ENCODE data around the gene CLASRP.
A peak's percentile ranks its signal among the peaks of the same experiment; 100 is the strongest.

CLASRP gene

DNA sequence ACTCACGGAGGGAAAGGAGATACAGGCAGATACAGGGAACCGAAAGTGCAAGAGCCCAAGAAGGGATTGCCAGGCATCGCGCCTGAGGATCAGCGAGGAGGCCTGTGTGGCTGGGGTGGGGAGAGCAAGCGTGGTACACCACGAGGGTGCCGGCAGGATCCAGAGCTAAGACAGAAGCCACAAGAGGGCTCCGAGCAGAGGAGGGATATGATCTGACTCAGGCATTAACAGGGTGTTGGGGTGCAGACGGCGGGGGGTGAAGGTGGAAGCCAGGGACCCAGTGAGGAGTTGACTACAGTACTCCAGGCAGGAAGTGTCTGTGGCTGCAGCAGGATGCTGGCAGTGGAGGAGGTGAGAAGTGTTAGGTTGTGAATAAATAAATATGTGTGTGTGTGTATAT lies 48.7 kb downstream of the CLASRP start:
- no peak for DNase-seq

DNA sequence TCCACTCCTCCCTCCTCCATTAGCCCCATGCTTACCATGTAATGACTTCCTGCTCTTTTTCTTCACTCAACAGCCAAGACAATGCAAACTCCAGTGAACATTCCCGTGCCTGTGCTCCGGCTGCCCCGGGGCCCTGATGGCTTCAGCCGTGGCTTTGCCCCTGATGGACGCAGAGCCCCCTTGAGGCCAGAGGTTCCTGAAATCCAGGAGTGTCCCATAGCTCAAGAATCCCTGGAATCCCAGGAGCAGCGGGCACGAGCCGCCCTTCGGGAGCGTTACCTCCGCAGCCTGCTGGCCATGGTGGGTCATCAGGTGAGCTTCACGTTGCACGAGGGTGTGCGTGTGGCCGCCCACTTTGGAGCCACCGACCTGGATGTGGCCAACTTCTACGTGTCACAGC lies 51.2 kb downstream of the CLASRP start:
- no peak for DNase-seq

DNA sequence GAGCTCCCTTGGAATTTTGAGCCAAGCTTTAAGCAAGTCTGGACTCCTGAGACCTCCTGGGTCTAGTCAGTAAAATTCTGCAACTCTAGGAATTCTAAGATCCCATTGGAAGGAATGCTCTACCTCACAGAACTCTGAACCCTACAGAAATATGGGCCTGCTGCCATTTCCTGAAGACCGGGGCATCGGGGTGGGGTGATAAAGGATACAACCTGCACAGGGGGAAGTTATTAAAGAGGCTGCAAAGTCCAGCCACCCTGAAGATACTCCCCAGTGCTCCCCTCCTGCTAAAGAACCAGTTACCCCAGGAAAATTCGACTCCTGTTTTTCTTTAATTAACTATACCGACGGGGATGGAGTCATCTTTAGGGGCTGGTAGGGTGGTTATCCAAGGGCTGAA lies 51.8 kb downstream of the CLASRP start:
- no peak for DNase-seq

DNA sequence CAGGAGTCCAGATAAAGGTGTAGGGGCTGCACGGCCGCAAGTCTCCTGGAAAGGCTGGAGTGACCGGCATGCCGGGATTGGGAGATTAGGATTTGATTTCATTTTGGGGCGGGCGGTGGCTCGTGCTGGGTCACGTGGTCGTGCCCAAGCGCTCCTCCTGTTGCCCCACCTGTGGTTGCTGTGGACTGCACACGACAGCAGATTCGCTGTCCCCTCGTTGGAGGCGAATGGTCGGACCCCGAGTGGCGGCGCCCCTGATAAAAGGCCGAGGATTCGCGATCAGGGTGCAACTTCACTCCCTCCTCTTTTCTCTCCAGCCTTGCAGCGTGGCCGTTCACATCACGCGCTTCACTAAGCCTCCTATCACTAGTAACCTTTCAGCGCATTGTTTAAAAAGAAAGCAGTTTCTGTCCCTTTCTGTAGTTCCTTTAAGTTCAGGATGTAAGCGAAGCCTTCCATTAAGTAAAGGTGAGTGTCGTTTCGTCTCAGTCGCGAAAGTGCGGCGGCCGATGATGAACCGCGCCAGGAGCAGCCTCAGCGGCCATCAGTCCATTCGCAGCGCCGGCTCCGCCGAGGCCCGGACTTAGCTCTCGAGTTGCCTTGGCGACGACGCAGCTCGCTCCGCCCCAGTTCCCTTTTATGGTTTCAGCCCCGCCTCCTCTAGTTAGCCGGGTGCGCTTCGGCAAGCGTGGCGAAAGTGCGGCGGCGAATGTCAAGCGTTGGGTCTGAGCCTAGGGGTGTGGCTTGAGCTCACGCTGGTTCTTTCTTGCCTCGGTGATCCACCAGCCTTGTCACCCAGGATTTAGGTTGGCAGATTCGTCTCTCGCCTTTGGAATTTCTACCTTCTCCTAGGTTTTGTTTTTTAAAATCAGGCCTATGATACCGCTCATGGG lies 52.4 kb downstream of the CLASRP start:
- DNase-seq = peak; percentile 97

DNA sequence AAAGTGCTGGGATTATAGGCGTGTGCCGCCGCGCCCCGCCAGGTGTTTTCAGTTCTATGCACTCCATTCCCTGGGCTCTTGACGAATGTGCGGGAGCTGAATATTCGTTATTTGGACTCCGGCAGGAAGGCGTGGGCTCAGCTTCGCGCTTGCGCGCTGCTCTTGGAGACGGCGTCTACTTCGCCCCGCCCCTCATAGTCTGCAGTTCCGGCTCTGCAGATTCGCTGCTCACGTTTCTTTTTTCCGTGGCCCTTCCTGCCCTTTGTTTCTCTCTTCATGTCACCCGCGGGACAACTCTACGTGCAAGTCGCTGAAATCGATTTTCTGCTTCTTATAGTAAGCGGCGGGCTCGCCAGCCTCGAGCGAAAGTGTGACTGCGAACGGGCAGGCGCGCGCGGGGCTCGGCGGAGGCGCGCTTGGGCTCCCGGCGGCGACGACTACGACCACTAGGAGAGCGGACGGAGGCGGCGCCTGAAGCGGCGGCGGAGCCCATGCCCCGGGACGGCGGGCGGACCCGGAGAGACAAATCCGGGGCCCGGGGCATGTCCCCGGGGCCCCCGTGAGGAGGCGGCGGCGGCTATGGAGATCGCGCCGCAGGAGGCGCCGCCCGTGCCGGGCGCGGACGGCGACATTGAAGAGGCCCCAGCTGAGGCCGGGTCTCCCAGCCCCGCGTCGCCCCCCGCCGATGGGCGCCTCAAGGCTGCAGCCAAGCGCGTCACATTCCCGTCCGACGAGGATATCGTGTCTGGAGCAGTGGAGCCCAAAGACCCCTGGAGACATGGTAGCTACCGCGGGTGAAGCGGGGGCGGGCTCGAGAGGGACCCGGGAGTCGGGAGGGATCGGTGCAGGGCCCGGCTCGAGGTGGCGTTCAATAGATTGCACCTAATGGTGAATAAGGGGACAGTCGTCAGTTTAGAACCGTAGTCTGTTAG lies 54.2 kb downstream of the CLASRP start, which contains the start of gene PPP1R37:
TSS of gene PPP1R37 (plus strand) at position 433 of the 932 bp plus-strand sequence. CDS start at position 580, 147 bp downstream.
- peak; percentile 75 for DNase-seq

DNA sequence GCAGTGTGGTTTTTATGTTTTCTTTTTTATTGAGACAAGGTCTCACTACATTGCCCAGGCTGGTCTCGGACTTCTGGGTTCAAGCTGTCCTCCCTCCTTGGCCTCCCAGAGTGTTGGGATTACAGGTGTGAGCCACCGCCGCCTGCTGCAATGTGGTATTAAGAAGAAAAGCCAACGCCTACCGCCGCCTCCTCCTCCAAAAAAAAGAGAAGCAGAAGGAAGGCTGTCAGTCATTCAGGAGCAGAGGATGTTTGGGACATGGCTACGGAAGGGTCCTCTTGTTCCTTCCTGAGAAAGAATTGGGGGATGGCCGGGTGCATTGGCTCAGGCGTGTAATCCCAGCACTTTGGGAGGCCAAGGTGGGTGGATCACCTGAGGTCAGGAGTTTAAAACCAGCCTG lies 55.3 kb downstream of the CLASRP start:
- no peak for DNase-seq

DNA sequence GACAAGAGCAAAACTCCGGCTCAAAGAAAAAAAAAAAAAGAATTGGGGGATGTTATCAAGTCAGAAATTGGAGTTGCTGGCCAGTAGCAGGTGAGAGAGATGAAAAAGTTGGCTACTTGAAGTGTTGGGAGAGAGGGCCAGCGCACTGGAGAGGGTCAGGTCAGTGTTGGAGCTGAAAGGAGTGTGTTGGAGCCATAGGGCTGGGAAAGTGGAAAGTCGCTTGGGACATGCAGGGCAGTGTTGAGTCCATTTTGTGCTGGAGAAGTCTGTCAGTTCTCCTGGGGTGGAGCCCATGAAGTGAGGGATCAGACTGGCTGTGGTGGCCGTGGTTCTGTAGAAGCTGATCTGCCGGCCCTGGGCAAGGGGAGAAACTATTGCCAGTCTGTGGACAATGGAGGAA lies 55.9 kb downstream of the CLASRP start:
- no peak for DNase-seq

DNA sequence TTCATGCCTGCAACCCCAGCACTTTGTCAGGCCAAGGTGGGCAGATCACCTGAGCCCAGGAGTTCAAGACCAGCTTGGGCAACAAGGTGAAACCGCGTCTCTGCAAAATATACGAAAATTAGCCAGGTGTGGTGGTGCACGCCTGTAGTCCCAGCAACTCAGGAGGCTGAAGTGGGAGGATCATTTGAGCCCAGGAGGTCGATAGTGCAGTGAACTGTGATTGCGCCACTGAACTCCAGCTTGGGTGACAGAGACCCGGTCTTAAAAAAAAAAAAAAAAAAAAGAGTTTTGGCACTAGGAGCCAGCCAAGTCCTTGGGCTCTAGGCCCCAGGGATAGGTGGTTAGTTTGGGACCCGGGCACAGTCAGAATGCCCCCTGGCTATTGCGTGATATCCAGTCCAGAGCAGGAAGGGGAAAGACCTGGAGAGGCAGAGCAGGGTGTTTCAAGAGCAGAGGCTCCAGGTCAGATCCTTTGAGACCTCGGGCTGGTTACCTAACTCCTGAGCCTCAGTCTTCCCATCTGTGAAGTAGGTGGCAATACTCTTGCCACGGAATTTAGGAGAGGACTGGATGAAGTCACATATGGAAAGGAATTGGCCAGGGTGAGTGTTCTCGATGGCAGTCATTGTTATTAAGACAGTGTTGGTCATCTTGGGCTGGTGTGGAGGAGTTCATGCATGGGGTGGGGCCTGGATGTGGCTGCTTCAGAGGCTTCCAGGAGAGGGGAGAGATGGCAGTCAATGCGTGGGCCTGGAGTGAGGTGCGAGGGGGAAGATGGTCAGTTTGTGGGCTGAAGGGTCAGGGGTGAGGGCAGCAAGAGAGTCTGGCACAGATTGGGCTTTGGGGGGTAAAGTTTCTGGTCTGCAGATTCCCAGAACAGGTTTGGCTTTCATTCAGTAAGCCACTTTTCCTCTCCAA lies 56.9 kb downstream of the CLASRP start:
- DNase-seq = no peak

DNA sequence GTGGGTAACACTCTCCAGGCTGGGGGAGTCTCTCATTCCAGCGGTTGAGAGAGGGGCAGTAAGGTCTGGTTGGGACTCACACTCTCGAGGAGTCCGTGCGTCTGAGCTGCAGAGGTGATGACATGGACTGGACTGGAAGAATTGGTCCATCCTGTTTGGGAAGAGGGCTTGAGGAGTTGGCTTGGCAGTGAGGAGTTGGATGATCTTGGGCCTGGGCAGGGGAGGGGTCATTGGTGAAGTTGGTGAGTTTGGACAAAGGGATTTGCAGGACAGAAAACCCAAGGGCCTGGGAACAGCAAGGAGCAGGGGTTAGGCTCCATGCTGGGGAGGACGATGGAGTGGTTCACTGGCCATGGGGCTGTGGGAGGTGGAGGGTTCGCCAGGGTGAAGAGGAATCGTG lies 57.9 kb downstream of the CLASRP start:
- no peak for DNase-seq

DNA sequence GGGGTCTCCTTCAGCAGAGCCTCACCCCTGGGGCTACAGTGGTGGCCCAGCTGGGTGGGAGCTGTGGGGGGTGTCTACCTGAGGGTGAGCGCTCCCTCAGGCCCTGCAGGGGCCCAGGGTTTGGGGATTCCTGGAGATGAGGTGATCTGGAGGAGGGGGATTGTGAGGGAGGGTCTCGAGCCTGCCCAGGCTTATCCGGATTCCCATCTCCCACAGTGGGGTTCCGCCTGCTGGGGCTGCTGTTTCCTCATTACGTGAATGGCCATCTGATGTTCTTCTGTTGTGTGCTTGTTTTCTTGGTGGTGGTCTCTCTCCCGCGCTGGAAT lies 58.6 kb downstream of the CLASRP start:
- no peak for DNase-seq

DNA sequence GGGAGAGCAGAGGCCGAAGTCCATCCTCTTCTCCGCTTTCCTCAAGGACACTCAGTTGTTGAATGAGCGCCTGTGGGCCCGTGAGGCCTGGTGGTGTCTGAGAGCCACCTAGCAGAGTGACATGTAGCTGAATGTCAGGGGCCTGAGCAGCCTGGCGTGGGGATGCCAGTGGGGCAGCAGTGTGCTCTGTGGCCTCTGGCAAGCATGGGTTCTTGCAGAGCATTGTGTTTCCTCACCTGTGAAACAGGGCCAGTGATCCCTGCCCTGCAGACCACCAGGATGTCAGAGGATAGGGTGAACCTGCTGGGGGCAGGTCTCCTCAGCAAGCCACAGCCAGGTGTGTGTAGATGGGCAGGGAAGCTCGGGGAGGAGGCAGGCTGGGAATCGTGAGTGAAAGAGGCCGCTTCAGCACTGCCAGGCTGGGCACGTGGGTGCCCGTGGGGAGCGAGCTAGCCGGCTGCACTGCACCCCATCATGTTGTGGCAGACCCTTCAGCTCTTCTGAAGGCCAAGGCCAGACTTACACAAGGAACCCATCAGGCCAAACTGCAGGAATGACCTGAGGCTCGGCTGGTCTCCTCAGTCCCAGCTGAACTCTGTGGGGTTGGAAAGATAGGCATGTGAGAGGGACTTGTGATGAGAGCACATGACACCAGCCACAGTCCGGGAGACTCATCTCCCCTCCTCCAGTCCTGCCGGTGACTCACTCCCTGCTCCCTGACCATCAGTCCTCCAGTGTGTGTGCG lies 59.1 kb downstream of the CLASRP start:
- DNase-seq = peak; percentile 51

DNA sequence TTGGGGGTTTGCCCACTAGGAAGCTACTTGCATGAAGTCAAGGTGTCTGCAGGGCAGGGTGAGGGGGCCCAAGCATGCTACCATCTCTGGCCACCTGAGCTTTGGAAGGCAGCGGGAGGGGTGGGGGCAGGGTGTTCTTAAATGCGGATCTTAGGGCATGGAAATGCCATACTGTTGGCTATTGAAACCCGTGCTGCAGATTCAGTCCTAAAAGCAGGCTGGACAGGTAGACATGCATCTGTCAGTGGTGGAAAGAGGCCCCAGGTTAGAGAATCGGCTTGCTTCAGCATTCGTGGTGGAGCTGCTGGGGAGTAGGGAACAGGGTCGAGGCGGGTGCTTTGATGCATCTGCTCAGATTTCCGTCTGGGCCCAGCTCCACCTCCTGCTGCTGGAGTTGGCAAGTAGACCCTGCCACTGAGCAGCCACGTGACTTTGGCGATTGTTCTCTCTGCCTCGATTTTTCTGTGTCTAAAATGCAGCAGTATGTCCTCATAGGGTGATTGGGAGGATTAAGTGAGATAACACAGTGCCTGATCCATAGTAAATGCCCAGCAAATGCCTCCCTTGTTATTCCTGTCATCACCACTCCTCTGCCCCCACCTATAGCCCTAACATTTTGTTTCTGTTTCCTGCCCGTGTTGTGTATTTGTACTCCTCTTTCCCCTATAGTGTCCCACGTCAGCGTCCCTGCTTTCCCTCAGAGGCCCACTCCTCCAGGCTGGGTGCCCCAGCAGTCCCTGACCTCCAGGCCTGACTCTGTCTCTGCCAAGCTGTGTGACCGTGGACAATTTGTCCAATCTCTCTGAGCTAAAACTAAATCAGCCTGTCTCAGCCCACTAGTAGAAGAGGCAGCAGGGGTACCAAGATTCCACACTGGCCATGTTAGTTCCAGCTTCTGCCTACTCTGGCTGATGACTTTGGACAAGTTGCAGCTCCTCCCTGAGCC lies 59.9 kb downstream of the CLASRP start:
- no peak for DNase-seq

DNA sequence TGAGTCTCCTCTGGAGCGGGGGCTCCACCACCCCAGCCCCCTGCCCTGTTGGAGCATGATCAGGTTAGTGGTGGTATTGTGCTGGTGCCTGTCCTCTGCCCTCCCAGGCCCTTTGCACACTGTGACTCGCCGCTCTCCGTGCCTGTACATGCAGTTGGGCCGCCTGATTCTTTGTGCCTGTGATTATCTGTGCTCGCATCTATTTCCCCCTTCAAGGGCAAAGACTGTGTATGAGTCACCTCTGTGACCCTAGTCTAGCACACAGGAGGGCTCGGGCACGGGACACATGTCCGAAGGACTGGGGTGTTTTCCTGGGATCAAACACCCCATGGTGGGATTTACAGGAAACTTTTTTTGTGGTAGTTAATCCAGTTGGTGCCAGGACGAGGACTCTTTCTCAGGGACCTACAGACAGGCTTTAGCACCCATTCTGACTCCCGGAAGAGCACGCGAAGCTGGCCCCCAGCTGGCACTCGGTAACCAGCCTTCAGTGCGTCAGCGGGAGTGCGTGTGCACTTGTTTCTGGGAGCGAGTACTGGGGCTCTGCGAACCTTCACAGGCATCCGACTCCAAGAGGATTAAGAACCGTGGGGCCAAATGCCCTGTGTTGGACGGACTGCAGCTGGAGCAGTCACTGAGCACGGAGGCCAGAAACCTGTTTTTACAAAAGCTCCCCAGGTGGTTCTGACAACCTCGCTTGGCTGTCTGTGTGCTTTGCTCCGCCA lies 60.8 kb downstream of the CLASRP start:
- DNase-seq = no peak

DNA sequence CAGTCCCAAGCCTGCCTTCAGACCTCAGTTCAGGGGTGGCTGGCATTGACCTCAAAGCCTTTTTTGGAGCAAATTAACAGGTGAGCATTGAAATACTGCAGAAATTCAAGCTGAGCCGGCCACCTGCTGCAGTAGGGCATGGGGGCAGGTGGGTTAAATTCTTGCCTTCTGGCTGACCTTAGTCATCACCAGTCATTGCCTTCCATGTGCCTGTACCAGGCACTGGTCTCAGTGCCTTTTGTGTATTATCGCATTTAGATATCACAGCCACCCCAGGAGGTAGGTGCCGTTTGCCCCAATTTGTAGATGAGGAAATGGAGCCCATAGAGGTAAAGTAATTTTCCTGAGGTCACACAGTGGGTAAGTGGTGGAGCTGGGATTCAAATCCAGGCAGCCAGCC lies 61.4 kb downstream of the CLASRP start:
- no peak for DNase-seq

DNA sequence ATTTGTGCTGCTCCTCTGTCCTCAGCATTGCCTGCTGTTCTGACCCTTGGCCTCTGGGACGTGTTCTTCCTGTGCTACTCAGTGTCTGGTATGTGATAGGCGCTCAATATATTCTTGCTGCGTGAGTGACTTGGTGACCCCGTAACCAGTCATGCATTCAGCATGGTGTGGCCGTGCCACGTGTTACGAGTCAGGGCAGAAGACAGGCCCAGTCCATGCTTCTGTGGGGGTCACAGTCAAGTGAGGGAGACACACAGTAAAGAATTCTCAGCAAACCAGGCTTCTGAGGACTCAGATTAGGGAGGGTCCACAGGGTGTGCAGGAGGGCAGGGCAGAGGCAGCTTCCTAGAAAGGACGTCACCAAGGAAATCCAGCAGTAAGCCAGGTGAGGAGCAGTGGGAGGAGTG lies 62.0 kb downstream of the CLASRP start:
- DNase-seq = no peak

DNA sequence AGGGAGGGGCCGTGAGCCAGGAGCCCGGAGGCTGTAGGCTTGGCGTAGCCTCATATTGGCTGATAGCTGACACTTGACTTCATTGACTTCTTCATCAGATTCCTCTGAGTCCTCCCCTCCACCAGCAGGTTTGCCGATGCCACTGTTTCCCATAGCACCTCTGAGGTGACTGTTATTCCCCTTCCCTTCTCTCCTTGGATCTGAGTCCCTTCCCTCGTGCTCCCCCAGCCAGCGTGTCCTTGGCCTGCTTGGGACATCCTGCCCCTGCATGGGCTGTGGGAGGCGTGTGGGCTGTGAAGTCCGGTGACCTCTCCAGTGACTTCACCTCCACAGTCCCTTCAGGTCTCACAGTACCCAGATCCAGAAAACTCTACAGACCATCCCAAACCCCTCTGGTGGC lies 63.0 kb downstream of the CLASRP start:
- no peak for DNase-seq

DNA sequence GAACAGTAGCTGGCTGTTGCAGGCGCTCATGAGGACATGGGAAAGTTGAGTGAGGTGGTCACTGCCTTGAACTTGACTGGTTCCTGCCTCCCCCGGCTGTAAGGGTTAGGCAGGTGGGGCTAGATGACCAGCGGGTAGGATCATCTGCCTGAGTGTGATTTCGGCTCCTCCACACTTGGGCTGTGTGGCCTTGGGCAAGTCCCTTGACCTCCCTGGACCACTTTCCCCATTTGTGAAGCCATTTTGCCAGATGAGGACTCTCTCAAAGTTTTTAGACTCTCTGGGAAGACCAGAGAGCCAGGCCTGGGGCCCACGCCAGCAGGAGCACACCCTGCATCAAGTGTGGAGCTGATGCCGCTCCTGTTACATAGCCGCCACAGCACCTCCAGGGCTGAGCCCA lies 63.6 kb downstream of the CLASRP start:
- no peak for DNase-seq

DNA sequence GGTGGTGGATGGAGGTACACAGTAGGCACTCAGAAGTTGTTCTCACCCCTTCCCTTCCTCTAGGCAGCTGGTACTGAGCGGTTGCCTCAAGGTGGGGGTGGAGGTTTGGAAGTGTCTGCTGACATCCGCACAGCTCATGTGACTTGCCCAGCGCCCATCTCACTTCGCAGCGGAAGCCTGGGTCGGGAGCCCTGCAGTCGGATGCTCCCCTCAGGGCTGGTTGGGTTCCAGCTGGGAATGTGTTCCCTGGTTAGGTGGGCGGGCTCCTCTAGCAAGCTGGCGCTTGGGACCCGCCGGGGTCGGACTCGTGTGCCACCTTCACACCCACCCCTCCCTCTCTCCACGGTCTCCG lies 64.3 kb downstream of the CLASRP start:
- DNase-seq = no peak

DNA sequence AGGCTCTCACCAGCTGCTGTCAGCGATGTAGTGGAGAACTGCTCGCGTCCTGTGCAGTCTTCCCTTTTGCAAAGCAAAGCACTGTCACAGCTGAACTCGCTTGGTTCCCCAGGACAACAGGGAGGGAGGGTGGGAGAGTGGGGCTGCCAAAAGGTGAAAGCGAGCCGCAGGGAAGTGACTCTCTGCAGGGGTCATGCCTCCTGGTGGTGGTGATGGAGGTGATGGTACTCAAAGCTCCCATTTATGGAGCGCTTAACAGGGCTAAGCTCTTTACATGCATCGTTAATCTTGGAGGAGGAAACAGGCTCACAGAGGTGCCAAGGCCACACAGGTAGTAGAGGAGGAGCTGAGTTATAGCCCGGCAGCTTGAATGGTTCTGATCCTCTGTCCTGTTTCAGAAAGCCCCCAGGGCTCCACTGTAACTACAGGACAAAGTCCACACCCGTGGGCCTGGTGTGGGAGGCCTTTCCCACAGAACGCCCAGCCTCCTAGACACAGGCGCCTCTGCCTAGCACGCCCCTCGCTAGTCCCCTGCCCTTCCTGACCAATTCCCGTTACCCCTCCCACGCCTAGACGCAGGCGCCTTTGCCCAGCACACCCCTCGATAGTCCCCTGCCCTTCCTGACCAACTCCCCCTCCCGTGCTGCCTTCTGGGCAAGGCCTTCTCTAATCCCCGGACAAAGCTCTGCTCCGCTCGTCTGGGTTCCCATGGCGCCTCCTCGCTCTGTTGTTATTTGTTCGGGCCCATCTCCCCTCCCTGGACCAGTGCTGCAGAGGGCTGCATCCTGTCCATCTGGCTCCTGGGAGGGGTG lies 64.9 kb downstream of the CLASRP start:
- no peak for DNase-seq
